Neural progenitor cell (in vitro differentiated cells): ENCODE data around the gene ACOT4. TPM values are rescaled to one million over a fixed set of nuclear protein-coding genes. Genes with fewer than 3 reads are reported as not detected.

ENCODE experiments used
- DNase-seq: peaks from one replicate; pipeline ENCODE4 v3.0.0-alpha.2; 2016; ENCODE audit warnings: low spot score
- H2AFZ ChIP-seq: fragments of 200-600 bp; sonication (generic); replicated peaks from 2 replicates; pipeline ENCODE4 v1.6.1; 2016; ENCODE audit warnings: antibody characterized with exemption
- H3F3A ChIP-seq: fragments of 200-600 bp; sonication (generic); 2 replicates; pipeline ENCODE4 v1.6.1; 2016; ENCODE audit warnings: antibody characterized with exemption, low read depth
- H3K27ac ChIP-seq: fragments of 200-600 bp; sonication (generic); 2 replicates; pipeline ENCODE4 v1.5.1; 2016; ENCODE audit warnings: mild to moderate bottlenecking
- H3K27me3 ChIP-seq: fragments of 200-600 bp; sonication (generic); 2 replicates; pipeline ENCODE4 v1.6.1; 2016; ENCODE audit warnings: mild to moderate bottlenecking, moderate library complexity
- H3K36me3 ChIP-seq: fragments of 200-600 bp; sonication (generic); 2 replicates; pipeline ENCODE4 v1.5.1; 2016
- H3K4me1 ChIP-seq: fragments of 200-600 bp; sonication (generic); 2 replicates; pipeline ENCODE4 v1.6.1; 2016; ENCODE audit warnings: mixed run types
- H3K4me2 ChIP-seq: fragments of 200-600 bp; sonication (generic); 2 replicates; pipeline ENCODE4 v1.6.1; 2016
- H3K4me3 ChIP-seq: fragments of 200-600 bp; sonication (generic); 2 replicates; pipeline ENCODE4 v1.5.1; 2016
- H3K79me2 ChIP-seq: fragments of 200-600 bp; sonication (generic); 2 replicates; pipeline ENCODE4 v1.6.1; 2016; ENCODE audit warnings: low read depth
- H3K9ac ChIP-seq: fragments of 200-600 bp; sonication (generic); 2 replicates; pipeline ENCODE4 v1.6.1; 2016
- H3K9me3 ChIP-seq: fragments of 200-600 bp; sonication (generic); 2 replicates; pipeline ENCODE4 v1.5.1; 2016; ENCODE audit warnings: low read depth
- H4K20me1 ChIP-seq: fragments of 200-600 bp; sonication (generic); 2 replicates; pipeline ENCODE4 v1.6.1; 2016; ENCODE audit warnings: low read depth
- H3K27ac Mint-ChIP-seq: 3 replicates; pipeline ENCODE4 v1.8.0; 2021; ENCODE audit warnings: mixed read lengths
- H3K27me3 Mint-ChIP-seq: 2 replicates; pipeline ENCODE4 v1.8.0; 2022; ENCODE audit warnings: low read depth, mild to moderate bottlenecking, inconsistent platforms, moderate library complexity, mixed read lengths; ENCODE audit not compliant: insufficient read depth
- H3K36me3 Mint-ChIP-seq: 3 replicates; pipeline ENCODE4 v1.8.0; 2021; ENCODE audit warnings: mixed read lengths
- H3K4me1 Mint-ChIP-seq: 3 replicates; pipeline ENCODE4 v1.8.0; 2021; ENCODE audit warnings: mixed read lengths
- H3K4me3 Mint-ChIP-seq: 3 replicates; pipeline ENCODE4 v1.8.0; 2021; ENCODE audit warnings: mild to moderate bottlenecking, moderate library complexity, mixed read lengths
- H3K9me3 Mint-ChIP-seq: 3 replicates; pipeline ENCODE4 v1.8.0; 2020; ENCODE audit warnings: mixed read lengths
- EZH2 ChIP-seq: fragments of 200-600 bp; sonication (generic); IDR thresholded peaks from 2 replicates; pipeline ENCODE4 v1.6.1; 2017; ENCODE audit warnings: antibody characterized with exemption, mild to moderate bottlenecking, moderate library complexity
- EZH2phosphoT487 ChIP-seq: fragments of 200-600 bp; sonication (generic); IDR thresholded peaks from 2 replicates; pipeline ENCODE4 v1.6.1; 2017; ENCODE audit warnings: antibody characterized with exemption
- total RNA-seq: library from RNA; depleted of rRNA; stranded (reverse); fragments of >200 nt; gene quantifications from 2 replicates; pipeline ENCODE4 v1.2.3, GENCODE V29; 2015; ENCODE audit warnings: low replicate concordance
- TF ChIP-seq, protein P1 (sequence below): fragments of 200-600 bp; sonication (generic); IDR thresholded peaks from 2 replicates; pipeline ENCODE4 v1.5.1; 2017; ENCODE audit warnings: antibody characterized with exemption, mild to moderate bottlenecking

ACOT4 gene
- total RNA-seq, 1 donor from 2014 or later: not detected

DNA sequence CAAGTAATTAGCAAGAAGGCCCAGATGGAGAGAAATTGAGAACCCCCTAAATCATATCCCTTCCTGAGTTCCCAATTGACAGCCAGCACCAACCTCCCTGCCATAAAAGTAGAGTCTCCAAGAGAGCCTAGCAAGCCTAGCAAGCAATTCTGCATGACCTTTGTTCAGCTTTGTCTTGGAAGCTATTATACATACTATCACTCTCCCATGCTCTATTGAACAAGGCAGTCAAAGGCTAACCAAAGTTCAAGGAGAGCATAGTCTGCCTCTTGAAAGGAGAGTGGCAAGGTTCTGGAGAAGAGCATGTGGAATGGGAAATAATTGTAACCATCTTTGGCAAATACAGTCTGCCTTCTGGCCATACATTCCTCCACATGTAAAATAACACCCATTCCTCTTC, 7.8 kb downstream of the ACOT4 start:
- no peaks in the 10 kb centered on the region for H3K9me3 Mint-ChIP-seq
- H3K27ac Mint-ChIP-seq: no peak overlapping the region
- no peak overlapping the region for H3K4me3 Mint-ChIP-seq
- Histone ChIP-seq H4K20me1 (no peaks in the 10 kb centered on the region), H3K4me2 (no peak overlapping the region), H3K4me3 (no peak overlapping the region), H3K9ac (no peak overlapping the region), H3K36me3 (no peaks in the 10 kb centered on the region), H2AFZ (no peak overlapping the region), H3K27ac (no peak overlapping the region), H3K4me1 (no peaks in the 10 kb centered on the region), H3F3A (no peaks in the 10 kb centered on the region), H3K9me3 (no peaks in the 10 kb centered on the region), H3K79me2 (no peaks in the 10 kb centered on the region), H3K27me3 (no peaks in the 10 kb centered on the region)
- TF ChIP-seq, protein P1, sequence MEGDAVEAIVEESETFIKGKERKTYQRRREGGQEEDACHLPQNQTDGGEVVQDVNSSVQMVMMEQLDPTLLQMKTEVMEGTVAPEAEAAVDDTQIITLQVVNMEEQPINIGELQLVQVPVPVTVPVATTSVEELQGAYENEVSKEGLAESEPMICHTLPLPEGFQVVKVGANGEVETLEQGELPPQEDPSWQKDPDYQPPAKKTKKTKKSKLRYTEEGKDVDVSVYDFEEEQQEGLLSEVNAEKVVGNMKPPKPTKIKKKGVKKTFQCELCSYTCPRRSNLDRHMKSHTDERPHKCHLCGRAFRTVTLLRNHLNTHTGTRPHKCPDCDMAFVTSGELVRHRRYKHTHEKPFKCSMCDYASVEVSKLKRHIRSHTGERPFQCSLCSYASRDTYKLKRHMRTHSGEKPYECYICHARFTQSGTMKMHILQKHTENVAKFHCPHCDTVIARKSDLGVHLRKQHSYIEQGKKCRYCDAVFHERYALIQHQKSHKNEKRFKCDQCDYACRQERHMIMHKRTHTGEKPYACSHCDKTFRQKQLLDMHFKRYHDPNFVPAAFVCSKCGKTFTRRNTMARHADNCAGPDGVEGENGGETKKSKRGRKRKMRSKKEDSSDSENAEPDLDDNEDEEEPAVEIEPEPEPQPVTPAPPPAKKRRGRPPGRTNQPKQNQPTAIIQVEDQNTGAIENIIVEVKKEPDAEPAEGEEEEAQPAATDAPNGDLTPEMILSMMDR: no peak
- TF ChIP-seq EZH2 (no peak), EZH2phosphoT487 (no peak)
- peaks cover 2% of the 10 kb centered on the region for H3K27me3 Mint-ChIP-seq
- H3K36me3 Mint-ChIP-seq: no peaks in the 10 kb centered on the region
- H3K4me1 Mint-ChIP-seq: peaks cover 8% of the 10 kb centered on the region
- DNase-seq: no peak

DNA sequence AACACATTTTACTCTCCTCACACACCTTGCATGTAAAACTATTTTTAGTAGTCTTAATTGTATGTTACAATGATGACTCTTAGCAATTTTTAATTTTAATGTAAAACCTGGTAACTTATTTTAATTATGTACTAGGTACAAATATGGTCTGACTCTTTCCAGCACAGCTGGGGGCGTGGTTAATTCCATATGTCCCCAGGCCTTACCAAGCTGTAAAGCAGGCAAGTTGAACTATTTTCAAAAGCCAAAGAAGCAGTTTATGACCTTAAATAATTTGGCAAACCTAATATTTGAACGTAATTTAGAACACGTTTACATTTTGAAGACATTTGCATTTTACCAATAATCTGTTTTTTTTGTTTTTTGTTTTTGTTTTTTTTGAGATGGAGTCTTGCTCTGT, 11.3 kb downstream of the ACOT4 start:
- Mint-ChIP-seq H3K27ac (no peak overlapping the region), H3K4me1 (peaks cover 8% of the 10 kb centered on the region), H3K27me3 (no peaks in the 10 kb centered on the region), H3K36me3 (no peaks in the 10 kb centered on the region), H3K4me3 (no peak overlapping the region), H3K9me3 (peaks cover 13% of the 10 kb centered on the region)
- H3K4me1 ChIP-seq: no peaks in the 10 kb centered on the region
- no peak overlapping the region for H3K27ac ChIP-seq
- TF ChIP-seq EZH2: no peak
- TF ChIP-seq, protein P1: no peak
- no peak for TF ChIP-seq EZH2phosphoT487
- H3K79me2 ChIP-seq: no peaks in the 10 kb centered on the region
- DNase-seq: no peak
- H3K4me2 ChIP-seq: no peak overlapping the region
- no peak overlapping the region for H2AFZ ChIP-seq
- H3K27me3 ChIP-seq: no peaks in the 10 kb centered on the region
- H3K4me3 ChIP-seq: no peak overlapping the region
- no peak overlapping the region for H3K9ac ChIP-seq
- no peaks in the 10 kb centered on the region for H3K9me3 ChIP-seq
- H3F3A ChIP-seq: no peaks in the 10 kb centered on the region
- no peaks in the 10 kb centered on the region for H4K20me1 ChIP-seq
- H3K36me3 ChIP-seq: no peaks in the 10 kb centered on the region

DNA sequence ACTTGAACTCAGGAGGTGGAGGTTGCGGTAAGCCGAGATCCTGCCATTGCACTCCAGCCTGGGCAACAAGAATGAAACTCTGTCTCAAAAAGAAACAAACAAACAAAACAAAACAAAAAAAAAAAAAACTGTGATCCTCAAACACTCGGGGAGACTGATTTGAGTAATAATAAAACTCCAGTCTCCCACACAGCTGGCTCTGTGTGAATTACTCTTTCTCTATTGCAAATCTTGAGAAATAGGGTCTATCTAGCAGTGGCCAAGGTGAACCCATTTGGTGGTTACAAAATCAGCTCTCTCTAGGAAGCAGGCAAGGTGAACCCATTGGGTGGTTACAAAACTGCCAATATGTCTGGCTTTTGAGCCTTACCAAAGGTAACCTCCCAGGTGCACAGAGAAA, 14.6 kb downstream of the ACOT4 start:
- TF ChIP-seq EZH2 (no peak), EZH2phosphoT487 (no peak)
- TF ChIP-seq, protein P1: no peak
- Histone ChIP-seq H3K4me1 (no peaks in the 10 kb centered on the region), H3K9me3 (no peaks in the 10 kb centered on the region), H3K27ac (no peak overlapping the region), H2AFZ (no peak overlapping the region), H3K27me3 (peaks cover 7% of the 10 kb centered on the region), H3K79me2 (no peaks in the 10 kb centered on the region), H3K36me3 (no peaks in the 10 kb centered on the region), H3K4me3 (no peak overlapping the region), H3F3A (no peaks in the 10 kb centered on the region), H3K4me2 (no peak overlapping the region), H3K9ac (no peak overlapping the region), H4K20me1 (no peaks in the 10 kb centered on the region)
- no peak for DNase-seq
- Mint-ChIP-seq H3K36me3 (no peaks in the 10 kb centered on the region), H3K27ac (no peak overlapping the region), H3K27me3 (peaks cover 5% of the 10 kb centered on the region), H3K4me1 (peaks cover 13% of the 10 kb centered on the region), H3K4me3 (no peak overlapping the region), H3K9me3 (peaks cover 16% of the 10 kb centered on the region)

DNA sequence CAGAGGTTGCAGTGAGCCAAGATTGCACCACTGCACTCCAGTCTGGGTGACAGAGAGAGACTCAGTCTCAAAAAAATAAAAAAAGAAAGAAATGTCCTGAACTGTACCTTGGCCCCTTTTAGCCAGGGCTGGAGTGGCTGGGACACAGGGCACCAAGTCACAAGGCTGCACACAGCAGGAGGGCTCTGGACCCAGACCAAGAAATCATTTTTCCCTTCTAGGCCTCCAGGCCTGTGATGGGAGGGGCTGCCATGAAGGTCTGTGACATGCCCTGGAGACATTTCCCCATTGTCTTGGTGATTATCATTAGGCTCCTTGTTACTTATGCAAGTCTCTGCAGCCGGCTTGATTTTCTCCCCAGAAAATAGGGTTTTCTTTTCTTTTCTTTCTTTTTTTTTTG, 15.6 kb downstream of the ACOT4 start:
- peaks cover 2% of the 10 kb centered on the region for H3F3A ChIP-seq
- H3K4me1 ChIP-seq: no peaks in the 10 kb centered on the region
- Mint-ChIP-seq H3K36me3 (no peaks in the 10 kb centered on the region), H3K4me3 (no peak overlapping the region), H3K27me3 (peaks cover 8% of the 10 kb centered on the region), H3K27ac (no peak overlapping the region), H3K4me1 (peaks cover 14% of the 10 kb centered on the region), H3K9me3 (peaks cover 16% of the 10 kb centered on the region)
- H3K4me3 ChIP-seq: no peak overlapping the region
- no peaks in the 10 kb centered on the region for H4K20me1 ChIP-seq
- H3K27ac ChIP-seq: no peak overlapping the region
- H3K4me2 ChIP-seq: no peak overlapping the region
- DNase-seq: no peak
- H2AFZ ChIP-seq: no peak overlapping the region
- TF ChIP-seq, protein P1: no peak
- TF ChIP-seq EZH2: no peak
- TF ChIP-seq EZH2phosphoT487: no peak
- H3K79me2 ChIP-seq: no peaks in the 10 kb centered on the region
- H3K9me3 ChIP-seq: no peaks in the 10 kb centered on the region
- H3K36me3 ChIP-seq: no peaks in the 10 kb centered on the region
- H3K27me3 ChIP-seq: peaks cover 16% of the 10 kb centered on the region
- H3K9ac ChIP-seq: no peak overlapping the region
